HK-2 (cell line): ENCODE results near the gene LPGAT1.
"Not testable (repeated sequence)": the region's sequence is repeated elsewhere in the genome, so short reads cannot be mapped to it uniquely, and the experiment has no call there.

Source experiments
- DNase-seq: peaks from one replicate; pipeline ENCODE4 v3.0.0-alpha.2; 2018; ENCODE audit not compliant: unreplicated experiment

Gene LPGAT1

DNA sequence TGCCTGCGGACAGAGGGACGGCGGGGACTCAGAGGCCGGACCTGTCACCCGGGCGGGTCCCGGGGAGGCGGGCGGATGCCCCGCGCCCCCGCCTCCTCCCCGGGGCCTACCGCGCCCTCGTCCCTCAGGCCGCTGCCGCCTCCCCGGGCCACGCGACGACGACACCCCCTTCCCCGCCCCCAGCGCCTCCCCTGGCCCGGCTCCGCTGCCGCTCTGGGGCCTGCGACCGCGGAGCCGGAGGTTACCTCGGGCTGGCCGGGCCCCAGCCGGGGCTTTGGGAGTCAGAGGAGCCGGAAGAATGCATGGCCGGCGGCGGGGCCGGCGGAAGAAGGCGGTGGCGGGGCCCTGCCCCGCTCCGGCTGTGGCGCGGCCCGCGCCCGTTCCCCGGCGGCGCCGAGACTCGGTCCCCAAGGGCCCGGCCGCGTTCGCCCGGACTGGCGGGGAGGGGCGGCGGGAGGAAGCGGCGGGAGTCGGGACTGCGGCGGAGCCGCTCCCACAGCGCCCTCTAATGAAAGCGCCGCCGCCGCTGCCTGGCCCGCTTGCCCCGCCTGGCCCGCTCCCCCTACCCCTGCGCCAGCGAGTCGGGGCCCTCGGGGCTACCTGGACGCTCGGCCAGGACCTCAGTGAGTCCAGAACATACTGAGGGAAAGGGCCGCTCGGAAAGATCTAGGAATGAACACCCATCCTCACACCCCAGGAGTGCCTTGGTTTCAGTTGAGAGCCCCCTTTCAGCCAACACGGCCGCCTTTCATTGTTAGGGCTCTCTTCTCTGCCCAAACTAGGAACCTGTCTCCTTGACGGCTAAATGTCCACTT lies at the start of gene LPGAT1:
Gene LPGAT1, minus strand, starts transcription at position 436 of the 815 bp plus-strand sequence. CDS start 1,467 bp downstream, outside the sequence.
- DNase-seq: peak; percentile 80

DNA sequence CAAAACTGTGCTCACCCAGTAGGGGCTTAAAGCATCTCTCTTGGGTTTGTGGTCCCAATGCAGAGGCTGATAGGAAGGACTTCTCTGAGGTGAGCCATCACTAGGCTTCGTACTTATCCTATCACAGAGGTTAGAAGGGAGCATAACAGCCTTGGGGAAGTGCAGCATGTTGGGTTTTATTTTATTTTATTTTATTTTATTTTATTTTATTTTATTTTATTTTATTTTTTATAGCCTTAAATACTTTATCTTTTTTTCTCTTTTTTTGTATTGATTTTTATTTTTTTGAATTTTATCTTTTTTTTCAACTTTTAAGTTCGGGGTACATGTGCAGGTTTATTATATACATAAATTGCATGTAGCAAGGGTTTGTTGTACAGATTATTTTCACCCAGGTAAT lies 48.9 kb upstream of the LPGAT1 start:
- DNase-seq: no peak

- no peak for DNase-seq
These were observed 46.5 kb upstream of the LPGAT1 start for GRCh38 chr1:211876851-211877590.

DNA sequence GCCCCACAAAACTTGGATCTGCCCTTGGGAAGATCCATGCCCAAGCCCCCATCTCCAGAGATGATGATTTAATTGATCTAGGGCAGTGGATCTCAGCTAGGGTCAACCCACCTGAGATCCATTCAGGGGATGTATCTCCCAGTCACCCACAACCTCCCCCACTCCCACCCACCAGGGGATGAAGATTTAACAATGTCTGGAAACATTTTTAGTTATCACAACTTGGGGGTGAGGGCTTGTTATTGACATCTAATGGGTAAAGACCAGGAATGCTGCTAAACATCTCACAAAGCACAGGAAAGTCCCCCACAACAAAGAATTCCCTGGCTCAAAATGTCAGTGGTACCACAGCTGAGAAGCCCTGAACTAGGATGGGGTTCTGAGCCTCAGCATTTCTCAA lies 45.0 kb upstream of the LPGAT1 start:
- no peak for DNase-seq

GRCh38 chr1:211874521-211875347 lies 44.2 kb upstream of the LPGAT1 start:
- DNase-seq: no peak

DNA sequence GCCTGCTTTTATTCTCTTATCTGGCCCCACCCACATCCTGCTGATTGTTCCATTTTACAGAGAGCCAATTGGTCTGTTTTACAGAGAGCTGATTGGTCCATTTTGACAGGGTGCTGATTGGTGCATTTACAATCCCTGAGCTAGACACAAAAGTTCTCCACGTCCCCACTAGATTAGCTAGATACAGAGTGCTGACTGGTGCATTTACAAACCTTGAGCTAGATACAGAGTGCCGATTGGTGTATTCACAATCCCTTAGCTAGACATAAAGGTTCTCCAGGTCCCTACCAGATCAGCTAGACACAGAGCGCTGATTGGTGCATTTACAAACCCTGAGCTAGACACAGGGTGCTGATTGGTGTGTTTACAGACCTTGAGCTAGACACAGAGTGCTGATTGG lies 43.2 kb upstream of the LPGAT1 start:
- DNase-seq: not testable (repeated sequence)

- DNase-seq: no peak
These were observed 39.6 kb upstream of the LPGAT1 start for GRCh38 chr1:211870156-211870555.

DNA sequence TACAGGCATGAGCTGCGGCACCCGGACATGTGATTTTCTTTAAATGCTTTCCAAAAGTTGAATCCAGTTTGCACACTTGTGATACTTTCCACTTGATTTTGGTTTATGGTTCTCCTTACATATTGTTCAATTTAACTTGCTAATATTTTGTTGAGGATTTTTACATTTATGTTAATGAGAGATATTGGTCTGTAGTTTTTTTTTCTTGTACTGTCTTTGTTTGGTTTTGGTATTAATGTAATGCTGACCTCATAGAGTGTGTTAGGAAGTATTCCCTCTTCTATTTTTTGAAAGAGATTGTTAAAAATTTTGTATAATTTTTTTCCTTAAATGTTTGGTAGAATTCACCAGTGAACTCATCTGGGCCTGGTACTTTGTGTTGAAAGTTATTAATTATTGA lies 34.6 kb upstream of the LPGAT1 start:
- no peak for DNase-seq

- no peak for DNase-seq
These were observed 28.8 kb upstream of the LPGAT1 start for GRCh38 chr1:211859405-211859804.

- no peak for DNase-seq
These were observed 20.6 kb upstream of the LPGAT1 start for GRCh38 chr1:211851174-211851573.

DNA sequence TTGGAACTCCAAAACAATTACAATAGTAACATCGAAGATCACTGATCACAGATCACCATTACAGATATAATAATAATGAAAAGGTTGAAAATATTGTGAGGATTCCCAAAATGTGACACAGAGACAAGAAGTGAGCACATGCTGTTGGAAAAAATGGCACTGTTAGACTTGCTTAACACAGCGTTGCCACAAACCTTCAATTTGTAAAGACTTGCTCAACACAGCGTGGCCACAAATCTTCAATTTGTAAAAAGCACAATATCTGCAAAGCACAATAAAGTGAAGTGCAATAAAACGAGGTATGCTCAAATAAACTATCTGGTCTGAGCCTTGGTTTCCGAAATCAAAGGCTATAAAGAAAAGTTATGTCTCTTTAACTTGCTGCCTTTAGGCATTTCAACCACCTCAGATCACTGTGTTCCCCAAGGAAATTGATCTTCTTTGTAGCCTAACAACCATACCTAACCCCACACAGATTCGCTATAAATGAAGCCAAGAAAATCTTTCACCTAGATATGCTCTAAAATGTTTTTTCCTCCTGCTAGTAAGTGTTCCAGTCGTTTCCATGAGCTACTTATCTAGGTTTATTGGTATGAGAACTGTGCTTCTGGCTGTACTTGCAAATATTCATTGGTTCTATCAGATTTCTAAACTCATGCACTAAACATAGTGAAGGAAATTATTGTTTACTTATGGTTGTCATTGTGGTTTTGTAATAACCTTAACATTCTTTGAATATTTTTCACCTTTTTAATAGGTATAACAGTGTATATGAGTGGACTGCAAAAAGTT lies 13.1 kb upstream of the LPGAT1 start:
- no peak for DNase-seq

DNA sequence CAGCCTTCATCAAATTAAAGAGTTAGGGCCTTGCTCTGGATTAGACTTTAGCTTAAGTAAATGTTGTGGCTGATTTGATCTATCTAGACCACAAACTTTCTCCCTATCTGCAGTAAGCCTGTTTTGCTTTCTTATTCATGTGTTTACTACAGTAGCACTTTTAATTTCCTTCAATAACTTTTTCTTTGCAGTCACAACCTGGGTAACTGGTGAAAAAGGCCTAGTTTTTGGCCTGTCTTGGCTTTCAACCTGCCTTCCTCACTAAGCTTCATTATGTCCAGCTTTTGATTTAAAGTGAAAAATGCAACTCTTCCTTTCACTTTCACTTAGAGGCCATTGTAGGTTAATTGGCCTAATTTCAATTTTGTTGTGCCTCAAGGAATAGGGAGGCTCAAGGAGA lies 12.5 kb upstream of the LPGAT1 start:
- DNase-seq: no peak

GRCh38 chr1:211842518-211842917 lies 12.0 kb upstream of the LPGAT1 start:
- no peak for DNase-seq

- DNase-seq: no peak
These were observed 8.5 kb upstream of the LPGAT1 start for GRCh38 chr1:211839106-211839505.

GRCh38 chr1:211833174-211833820 lies 2.7 kb upstream of the LPGAT1 start:
- no peak for DNase-seq

GRCh38 chr1:211832661-211833060 lies 2.1 kb upstream of the LPGAT1 start:
- DNase-seq: no peak

GRCh38 chr1:211831558-211832323 lies 1.2 kb upstream of the LPGAT1 start:
- DNase-seq: no peak

DNA sequence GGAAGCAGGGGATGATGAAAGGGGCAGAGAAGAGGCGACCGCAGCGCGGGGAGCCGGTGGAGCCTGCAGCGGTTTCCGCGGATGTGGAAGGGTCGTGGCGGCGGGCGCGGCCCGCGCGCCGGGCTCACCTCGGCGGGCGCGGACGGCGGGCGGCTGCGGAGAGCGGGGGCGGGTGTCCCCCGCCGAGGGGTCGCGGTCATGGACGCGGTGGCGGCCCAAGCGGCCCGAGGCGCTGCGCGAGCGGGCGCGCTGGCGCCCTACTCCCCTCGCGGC lies 572 bp downstream of the LPGAT1 start:
- DNase-seq: no peak

DNA sequence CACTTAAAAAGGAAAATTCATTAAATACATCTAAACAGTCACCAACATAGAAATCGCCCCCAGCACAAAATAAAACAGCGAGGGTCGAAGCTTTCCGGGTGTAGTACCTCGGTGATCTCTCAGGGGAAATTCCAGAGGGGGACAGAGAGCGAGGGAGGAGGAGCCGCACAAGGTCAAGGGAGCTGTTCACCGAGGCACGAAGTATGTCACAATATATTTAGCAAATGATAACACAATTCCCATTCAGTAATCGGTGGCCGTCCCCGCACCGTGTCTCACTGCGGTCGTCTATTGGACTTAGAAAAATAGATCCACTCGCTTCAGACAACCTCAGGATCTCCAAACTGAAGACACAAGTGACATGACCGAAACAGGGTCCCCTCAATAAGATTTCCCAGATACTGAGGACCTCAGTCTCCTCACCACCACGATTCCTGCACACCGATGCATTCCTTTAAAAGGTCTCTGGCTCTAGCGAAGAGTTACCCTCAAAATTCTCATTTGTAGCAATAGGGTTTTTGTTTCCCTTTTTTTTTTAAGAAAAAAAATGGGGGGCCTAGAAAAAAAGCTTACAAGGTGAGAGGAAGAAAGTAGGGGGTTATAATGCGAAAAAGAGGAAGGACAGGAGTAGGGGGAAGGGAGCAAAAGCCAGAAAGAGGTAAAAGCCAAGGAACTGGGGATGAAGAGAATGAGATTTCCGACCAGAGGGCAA lies 1.1 kb downstream of the LPGAT1 start:
- DNase-seq: peak; percentile 27
